ENCODE measurements around the gene SEC16A.

The SEC16A gene, protein sequence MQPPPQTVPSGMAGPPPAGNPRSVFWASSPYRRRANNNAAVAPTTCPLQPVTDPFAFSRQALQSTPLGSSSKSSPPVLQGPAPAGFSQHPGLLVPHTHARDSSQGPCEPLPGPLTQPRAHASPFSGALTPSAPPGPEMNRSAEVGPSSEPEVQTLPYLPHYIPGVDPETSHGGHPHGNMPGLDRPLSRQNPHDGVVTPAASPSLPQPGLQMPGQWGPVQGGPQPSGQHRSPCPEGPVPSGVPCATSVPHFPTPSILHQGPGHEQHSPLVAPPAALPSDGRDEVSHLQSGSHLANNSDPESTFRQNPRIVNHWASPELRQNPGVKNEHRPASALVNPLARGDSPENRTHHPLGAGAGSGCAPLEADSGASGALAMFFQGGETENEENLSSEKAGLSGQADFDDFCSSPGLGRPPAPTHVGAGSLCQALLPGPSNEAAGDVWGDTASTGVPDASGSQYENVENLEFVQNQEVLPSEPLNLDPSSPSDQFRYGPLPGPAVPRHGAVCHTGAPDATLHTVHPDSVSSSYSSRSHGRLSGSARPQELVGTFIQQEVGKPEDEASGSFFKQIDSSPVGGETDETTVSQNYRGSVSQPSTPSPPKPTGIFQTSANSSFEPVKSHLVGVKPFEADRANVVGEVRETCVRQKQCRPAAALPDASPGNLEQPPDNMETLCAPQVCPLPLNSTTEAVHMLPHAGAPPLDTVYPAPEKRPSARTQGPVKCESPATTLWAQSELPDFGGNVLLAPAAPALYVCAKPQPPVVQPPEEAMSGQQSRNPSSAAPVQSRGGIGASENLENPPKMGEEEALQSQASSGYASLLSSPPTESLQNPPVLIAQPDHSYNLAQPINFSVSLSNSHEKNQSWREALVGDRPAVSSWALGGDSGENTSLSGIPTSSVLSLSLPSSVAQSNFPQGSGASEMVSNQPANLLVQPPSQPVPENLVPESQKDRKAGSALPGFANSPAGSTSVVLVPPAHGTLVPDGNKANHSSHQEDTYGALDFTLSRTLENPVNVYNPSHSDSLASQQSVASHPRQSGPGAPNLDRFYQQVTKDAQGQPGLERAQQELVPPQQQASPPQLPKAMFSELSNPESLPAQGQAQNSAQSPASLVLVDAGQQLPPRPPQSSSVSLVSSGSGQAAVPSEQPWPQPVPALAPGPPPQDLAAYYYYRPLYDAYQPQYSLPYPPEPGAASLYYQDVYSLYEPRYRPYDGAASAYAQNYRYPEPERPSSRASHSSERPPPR (N-terminal part only)

GRCh38 chr9:136482793-136483588, at the start of gene SEC16A:
Gene SEC16A, minus strand, starts transcription at chr9:136483040. Its CDS starts 5,425 bp downstream, at chr9:136477615.
- peaks cover 49% of the 10 kb centered on the region for H3K79me2 ChIP-seq (ENCODE audit: low read length)
- H3K9me3 ChIP-seq (replicated peaks; ENCODE audit: insufficient read depth, low read length): no peaks in the 10 kb centered on the region
- H3K9ac ChIP-seq (ENCODE audit: low read length): peak within 1 kb of the TSS; percentile 99
- peaks cover 12% of the 10 kb centered on the region; the same call in 1 of the 2 replicates for H3F3A ChIP-seq (ENCODE audit: insufficient read depth, low read length)
- H2AFZ ChIP-seq (ENCODE audit: low read length): peak within 1 kb of the TSS; percentile 93
- DNase-seq: peak; percentile 97
- H3K9me2 ChIP-seq (replicated peaks; ENCODE audit: insufficient read depth, low read length): no peaks in the 10 kb centered on the region
- no peak for TF ChIP-seq CTCF (IDR thresholded peaks at IDR 0.05; ENCODE audit: low read length)
- no peak for TF ChIP-seq EZH2phosphoT487 (IDR thresholded peaks at IDR 0.05; ENCODE audit: low read length)
- no peak for TF ChIP-seq EZH2 (optimal IDR thresholded peaks at IDR 0.05; ENCODE audit: low read depth, low read length)
- H3K4me1 ChIP-seq (ENCODE audit: low read length): peaks cover 17% of the 10 kb centered on the region
- H3K27me3 ChIP-seq (replicated peaks; ENCODE audit: insufficient read depth, low read length): peaks cover 20% of the 10 kb centered on the region
- no peaks in the 10 kb centered on the region for H3K36me3 ChIP-seq (replicated peaks; ENCODE audit: insufficient read depth, low read length)
- H3K4me3 ChIP-seq (ENCODE audit: low read length): peak within 1 kb of the TSS; percentile 96
- H4K20me1 ChIP-seq (ENCODE audit: insufficient read depth, low read length): peaks cover 20% of the 10 kb centered on the region
- H3K27ac ChIP-seq (ENCODE audit: low read length): peak within 1 kb of the TSS; percentile 100
- H3K4me2 ChIP-seq (ENCODE audit: low read depth, low read length): peak within 1 kb of the TSS; percentile 93

DNA sequence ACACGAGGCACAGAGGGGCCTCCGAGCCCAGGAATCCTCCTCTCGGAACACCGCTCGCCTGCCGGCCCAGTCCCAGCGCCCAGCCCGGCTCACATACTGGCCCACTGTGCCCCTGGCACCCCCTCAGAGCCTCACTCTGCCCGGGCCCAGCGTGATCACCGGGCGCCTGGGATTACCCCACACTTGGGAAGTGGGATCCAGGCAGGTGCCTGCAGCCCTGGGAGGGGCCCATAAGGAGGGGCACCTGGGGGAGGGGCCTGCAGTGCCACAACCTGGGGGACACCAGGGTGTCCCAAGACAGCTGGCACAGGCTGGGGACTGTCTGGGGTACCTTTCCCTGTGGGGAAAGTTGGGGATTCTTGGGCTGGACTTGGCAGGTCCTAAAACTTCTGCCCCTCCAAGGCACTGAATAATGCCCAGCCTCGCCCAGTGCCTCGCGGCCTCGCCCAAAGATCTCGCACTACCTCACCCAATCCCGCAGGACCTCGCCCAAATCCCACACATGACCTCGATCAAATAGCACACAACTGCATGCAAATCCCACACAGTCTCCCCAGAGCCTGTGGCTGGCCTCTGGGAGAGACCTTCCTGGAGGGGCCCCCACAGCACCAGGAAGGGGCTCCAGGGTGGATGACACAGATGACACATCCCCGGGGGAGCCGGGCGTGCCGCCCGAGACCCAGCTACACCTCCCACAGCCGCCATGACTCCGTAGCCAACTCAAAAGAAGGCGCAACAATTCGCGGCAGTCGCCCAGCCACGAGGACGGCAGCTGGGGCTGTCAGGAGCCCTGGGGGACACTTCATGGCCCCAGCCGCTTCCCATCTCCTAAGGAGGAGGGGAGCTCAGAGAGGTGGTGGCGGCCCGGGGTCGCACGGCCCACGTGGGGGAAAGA, 49.3 kb upstream of the SEC16A start:
- Histone ChIP-seq H3K79me2 (ENCODE audit: low read length) (peaks cover 92% of the 10 kb centered on the region), H3F3A (ENCODE audit: insufficient read depth, low read length) (no peaks in the 10 kb centered on the region), H3K9me2 (replicated peaks; ENCODE audit: insufficient read depth, low read length) (no peaks in the 10 kb centered on the region)

More for the DNA sequence above, 49.3 kb upstream of the SEC16A start:
- H3K36me3 ChIP-seq (replicated peaks; ENCODE audit: insufficient read depth, low read length): no peaks in the 10 kb centered on the region
- TF ChIP-seq EZH2phosphoT487 (IDR thresholded peaks at IDR 0.05; ENCODE audit: low read length) (no peak), EZH2 (optimal IDR thresholded peaks at IDR 0.05; ENCODE audit: low read depth, low read length) (no peak), CTCF (IDR thresholded peaks at IDR 0.05; ENCODE audit: low read length) (no peak)
- H3K4me2 ChIP-seq (ENCODE audit: low read depth, low read length): no peak overlapping the region
- no peak overlapping the region for H3K4me3 ChIP-seq (ENCODE audit: low read length)
- no peaks in the 10 kb centered on the region for H3K27me3 ChIP-seq (replicated peaks; ENCODE audit: insufficient read depth, low read length)
- H3K4me1 ChIP-seq (ENCODE audit: low read length): peaks cover 2% of the 10 kb centered on the region; the same call in 1 of the 2 replicates
- no peak overlapping the region for H2AFZ ChIP-seq (ENCODE audit: low read length)
- H3K27ac ChIP-seq (ENCODE audit: low read length): no peak overlapping the region
- no peak overlapping the region for H3K9ac ChIP-seq (ENCODE audit: low read length)
- no peak for DNase-seq
- no peaks in the 10 kb centered on the region for H4K20me1 ChIP-seq (ENCODE audit: insufficient read depth, low read length)
- no peaks in the 10 kb centered on the region for H3K9me3 ChIP-seq (replicated peaks; ENCODE audit: insufficient read depth, low read length)
